Retinal pigment epithelial cell (primary cell): ENCODE data around the gene MUC4.

Experiments
- DNase-seq: peaks from one replicate; pipeline ENCODE4 v3.0.0-alpha.2; 2010; ENCODE audit warnings: low read depth
- H3K4me3 ChIP-seq: 2 replicates; pipeline ENCODE4 v1.5.1; 2011; ENCODE audit warnings: mild to moderate bottlenecking, low read length, control low read depth, moderate library complexity
- CTCF ChIP-seq: conservative IDR thresholded peaks from 2 replicates; pipeline ENCODE4 v1.5.1; 2011; ENCODE audit warnings: low read depth, low read length, control low read depth, inconsistent platforms

MUC4 gene

GRCh38 chr3:195766671-195767070 lies 45.1 kb downstream of the MUC4 start:
- H3K4me3 ChIP-seq, result no peak overlapping the region
- no peak for TF ChIP-seq CTCF
- DNase-seq, result no peak

- no peak overlapping the region for H3K4me3 ChIP-seq
- DNase-seq, result no peak
- TF ChIP-seq CTCF, result no peak
These were observed 46.6 kb downstream of the MUC4 start for GRCh38 chr3:195764961-195765706.

- DNase-seq, result no peak
- no peak overlapping the region for H3K4me3 ChIP-seq
- TF ChIP-seq CTCF, result no peak
These were observed 47.6 kb downstream of the MUC4 start for GRCh38 chr3:195763843-195764825.

- no peak for DNase-seq
- H3K4me3 ChIP-seq, result no peak overlapping the region
- no peak for TF ChIP-seq CTCF
These were observed 48.5 kb downstream of the MUC4 start for GRCh38 chr3:195763076-195763830.

- DNase-seq, result no peak
- TF ChIP-seq CTCF, result no peak
- no peak overlapping the region for H3K4me3 ChIP-seq
These were observed 49.1 kb downstream of the MUC4 start for GRCh38 chr3:195762611-195763010.

GRCh38 chr3:195762249-195762585 lies 49.5 kb downstream of the MUC4 start:
- TF ChIP-seq CTCF, result no peak
- H3K4me3 ChIP-seq, result no peak overlapping the region
- DNase-seq, result no peak
